Measurements from ENCODE around the gene HDLBP.

DNA sequence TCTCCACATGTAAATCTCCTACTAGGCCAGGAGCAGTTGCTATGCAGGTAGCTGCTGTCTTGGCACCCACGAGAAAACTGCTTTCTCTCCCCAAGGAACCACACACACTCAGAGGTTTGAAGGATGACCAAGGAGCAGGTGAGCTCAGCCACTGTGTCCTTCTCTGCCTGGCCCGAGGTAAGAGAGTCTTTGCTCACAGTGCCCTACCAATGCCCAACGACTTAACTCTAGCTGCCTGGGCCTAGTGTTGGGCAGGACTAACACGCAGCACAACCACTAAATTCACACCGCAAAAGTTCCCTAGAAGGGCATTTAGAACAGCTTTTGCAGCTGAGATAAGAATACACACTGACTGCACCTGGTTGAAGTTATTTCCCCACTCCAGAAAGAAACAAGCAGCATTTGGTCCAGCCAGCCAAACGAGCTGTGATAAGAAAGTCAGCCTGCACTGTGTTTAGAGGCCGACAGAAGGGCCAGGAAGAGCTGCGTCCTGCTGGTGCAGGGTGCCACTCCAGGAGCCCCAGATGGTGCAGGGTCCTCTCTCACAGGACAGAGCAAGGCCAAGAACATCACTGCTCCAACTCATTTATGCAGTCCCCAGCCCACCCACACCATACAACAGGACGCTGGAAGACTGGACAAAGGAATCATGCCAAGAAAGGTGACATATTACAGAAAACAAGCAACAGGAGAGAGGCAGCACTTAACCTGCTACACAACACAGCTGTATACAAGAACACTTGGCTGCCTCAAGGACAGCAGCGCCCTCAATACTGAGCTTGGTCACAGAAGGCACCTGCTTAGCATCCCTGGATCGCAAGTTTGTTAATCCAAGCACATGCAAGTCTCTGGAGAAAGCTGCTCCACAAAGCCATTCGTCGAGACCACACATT is 12.5 kb downstream of the HDLBP start:
- TF ChIP-seq POLR2A (IDR thresholded peaks at IDR 0.05; ENCODE audit: low read depth, low read length) (no peak), POLR2AphosphoS5 (IDR thresholded peaks at IDR 0.05; ENCODE audit: low read depth, low read length) (no peak), TAF1 (IDR thresholded peaks at IDR 0.05; ENCODE audit: borderline replicate concordance, low read depth, low read length) (no peak)

Measured in GM12892 (cell line).